NCI-H774 (cell line): ENCODE data around the gene SVEP1.

ENCODE experiments used
- DNase-seq: peaks from one replicate; lab custom pipeline; 2025; lab: John Stamatoyannopoulos, UW

SVEP1 gene

DNA sequence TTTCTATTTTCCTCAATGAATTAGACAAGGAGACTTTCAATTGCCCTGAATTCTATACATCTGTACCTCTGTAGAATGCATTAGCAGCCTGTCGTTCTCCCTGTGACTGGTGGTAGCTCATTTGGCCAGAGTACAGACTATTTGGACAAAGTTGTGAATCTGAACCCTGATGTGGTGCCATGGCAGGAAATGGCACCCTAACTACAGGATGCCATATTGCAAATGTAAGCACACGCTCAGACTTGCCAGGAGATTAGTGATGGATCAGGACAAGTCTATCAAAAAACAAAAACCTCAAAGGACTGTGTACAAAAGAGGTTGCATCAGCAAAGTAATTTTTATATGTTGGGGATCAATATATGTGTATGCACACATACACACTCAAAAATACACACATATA, 58.3 kb downstream of the SVEP1 start:
- DNase-seq = no peak

DNA sequence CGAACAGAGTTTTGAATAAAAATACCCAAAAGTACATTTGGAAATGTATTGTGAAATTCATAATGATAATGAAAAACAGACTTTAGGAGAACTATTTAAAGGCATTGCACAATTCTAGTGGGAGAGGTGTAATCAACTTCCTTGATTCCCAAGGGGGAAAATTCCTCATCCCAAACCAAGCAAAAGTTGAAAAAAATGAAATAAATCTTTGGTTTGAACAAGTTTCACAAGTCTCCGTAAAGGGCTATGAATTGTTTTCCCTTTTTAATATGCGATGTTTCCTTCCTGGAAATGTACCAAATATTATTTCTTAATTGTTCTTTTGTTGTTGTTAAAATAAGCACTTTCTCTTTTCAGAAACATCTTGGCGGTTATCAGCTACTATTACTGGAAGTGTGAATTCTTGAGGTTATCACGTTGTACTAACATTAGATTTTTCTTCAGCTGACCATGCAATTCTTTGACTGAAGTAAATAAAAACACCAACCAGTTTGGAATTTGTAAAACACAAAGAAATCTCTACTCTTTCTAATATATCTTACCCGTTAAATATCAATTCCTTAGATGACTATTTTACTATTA, 59.3 kb downstream of the SVEP1 start:
- DNase-seq = no peak

DNA sequence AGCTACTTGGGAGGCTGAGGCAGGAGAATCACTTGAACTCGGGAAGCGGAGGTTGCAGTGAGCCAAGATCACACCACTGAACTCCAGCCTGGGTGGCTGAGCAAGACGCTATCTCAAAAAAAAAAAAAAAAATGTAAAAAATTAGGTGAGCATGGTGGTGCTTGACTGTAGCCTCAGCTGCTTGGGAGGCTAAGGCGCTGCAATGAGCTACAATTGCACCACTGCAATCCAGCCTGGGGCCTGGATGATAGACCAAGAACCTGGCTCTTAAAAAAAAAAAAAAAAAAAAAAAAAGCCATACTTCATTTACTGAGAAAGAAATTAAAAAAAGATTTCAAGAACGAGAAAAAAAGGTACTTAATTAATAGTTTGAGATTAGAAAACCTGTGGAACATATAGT, 62.1 kb downstream of the SVEP1 start:
- DNase-seq = no peak

DNA sequence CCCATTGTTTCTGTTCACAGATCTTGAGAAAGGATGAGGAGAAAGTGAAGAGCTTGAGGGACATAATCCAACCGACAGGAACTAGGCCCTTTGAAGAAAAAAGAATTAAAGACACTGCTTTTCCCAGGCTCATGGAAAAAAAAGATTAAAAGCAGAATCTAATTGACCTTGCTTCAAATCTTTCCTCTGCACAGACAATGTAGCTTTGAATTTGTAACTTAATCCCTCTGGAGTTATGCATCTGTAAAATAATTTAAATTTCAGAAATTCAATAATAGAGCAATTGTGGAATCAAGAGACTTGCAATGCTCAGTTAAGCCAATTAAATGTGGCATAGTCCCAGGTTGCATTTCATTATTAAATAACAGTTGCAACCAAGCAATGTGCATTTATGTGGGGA, 64.6 kb downstream of the SVEP1 start:
- no peak for DNase-seq

DNA sequence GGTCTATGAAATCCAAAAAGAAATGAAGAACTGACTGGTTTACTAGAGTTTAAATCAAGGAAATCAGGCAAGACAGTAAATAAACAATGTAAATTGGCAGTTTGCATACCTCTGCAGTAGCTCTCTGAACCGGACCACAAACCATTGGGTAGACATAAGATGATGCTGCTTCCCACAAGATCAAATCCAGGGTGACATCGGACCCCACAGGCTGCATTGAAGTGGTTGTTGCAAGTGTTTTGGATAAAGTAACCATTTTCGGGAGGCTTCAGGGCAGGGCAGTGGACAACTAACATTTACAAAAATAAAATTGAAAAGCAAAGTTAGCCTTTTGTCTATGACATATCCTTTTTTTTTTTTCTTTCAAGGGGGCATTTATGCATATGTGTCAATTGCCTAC, 66.7 kb downstream of the SVEP1 start:
- no peak for DNase-seq

DNA sequence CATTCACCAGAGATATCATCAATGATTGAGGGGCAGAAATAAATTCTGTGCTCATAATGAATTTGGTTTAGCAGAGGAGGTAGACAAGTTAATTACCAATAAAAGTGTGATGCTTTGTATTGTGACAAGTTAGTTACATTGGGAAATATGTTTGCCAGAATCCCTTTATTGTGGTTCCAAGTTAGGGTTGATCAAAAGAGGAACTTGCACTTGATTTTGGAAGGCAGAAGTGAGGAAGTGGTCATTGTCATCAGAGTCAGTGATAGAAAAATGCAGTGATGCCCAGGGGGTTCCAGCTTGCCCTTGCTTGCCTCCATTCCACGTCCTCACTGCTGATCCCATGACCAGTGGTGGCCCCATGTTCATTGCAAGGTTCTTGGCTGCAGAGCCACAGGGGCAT, 69.7 kb downstream of the SVEP1 start:
- DNase-seq = no peak

DNA sequence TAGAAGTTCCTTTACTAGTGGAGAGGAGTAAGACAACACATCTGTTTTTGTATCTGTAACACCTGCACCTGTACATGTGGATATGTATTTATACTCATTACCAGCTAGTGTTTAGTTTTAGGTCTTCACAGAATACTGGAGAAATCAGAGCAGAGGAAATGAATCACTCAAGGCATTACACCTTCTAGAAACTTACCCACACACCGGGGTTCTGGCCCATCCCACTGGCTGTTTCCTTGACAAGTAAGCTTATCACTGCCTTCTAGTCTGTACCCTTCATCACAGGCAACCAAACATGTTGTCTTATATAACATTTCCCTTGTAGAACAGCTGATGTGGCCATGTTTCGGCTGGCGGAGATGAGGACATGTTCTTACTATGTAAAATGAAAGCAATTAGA, 76.7 kb downstream of the SVEP1 start:
- no peak for DNase-seq

DNA sequence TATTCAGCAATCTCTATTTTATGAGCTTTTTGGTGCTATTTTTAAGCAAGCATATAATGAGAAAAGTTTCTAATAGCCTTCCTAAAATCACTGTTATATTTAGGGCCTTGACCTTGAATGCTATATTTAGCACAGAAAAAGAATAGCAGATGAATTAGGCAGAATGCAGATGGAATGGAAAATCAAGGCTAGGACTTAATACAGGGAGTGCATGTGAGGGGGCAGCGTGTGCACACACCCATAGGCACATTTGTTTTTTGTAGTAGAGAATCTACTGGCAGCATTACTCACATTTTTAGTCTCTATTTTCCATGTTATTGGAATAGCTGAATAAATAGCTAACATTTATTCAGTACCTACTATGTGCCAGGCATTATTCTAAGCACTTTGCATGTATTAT, 79.9 kb downstream of the SVEP1 start:
- no peak for DNase-seq

DNA sequence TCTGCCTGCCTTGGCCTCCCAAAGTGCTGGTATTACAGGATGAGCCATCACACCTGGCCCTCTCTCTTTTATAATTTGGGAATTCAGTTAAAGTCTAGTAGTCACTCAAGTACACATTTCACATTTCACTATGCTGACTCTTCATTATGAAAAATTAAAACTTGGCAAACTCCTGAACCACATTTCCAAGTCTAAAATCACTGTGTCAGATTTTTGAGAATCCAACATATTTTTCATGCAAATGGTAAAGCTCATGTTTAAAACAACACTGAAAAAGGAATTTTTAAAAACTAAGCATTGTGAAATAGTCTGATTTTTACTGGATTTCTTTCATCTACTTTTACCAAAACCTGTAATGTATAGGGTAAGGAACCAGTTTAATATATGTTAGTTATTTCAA, 92.3 kb downstream of the SVEP1 start:
- DNase-seq = no peak

DNA sequence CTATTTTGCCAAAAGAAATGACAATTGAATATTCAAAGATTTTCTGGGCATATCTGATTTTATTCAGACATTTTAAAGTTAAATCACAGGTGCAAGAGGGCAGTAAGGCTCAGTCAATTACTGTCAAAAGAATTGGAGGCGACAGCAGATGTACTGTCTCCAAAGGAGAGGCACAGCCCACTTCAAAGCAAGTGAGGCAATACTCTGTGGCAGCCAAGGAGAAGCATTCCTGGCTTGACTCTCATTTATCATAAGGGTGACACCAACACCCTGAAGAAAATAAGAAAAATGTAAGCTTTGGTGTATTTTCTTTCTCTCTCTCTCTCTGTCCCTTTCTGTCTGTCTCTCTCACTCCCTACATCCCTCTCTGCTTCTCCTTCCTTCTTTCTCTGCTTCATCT, 93.3 kb downstream of the SVEP1 start:
- no peak for DNase-seq

DNA sequence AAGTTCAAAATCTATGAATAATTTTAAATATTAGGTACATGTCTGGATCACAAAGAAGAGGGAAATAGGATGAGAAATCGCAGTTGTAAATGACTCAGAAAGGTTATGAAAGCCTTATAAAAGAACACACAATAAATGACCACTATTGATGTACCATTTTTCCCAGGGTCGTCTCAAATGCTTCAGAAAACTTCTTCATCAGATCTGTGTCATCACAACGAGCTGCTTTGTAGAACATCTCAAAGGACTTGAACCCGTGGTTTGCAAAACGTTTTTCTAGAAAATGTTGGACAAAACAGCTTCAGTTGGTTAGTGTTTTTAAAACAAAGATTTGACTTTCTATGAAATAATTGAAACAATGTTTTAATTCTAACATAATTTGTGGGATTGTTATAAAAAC, 100.1 kb downstream of the SVEP1 start:
- no peak for DNase-seq

DNA sequence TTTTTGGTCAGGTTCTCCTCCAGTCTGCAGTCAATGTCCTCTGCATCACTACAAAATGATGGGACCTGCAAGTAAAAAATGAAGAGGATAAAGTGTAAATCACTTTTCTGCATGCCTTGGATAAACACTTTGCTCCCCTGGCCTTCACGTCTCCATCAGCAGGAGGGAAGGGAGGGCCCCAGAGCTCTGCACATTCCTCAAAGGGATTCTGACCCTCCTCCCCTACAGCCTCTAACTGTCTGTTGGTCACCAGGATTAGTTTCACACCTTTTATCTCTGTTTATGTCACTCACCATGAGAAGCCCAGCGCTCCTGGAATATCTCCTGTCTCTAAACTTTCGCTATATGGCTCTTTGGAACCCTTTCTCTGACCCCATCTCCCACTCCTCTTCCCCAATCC, 103.3 kb downstream of the SVEP1 start:
- no peak for DNase-seq

DNA sequence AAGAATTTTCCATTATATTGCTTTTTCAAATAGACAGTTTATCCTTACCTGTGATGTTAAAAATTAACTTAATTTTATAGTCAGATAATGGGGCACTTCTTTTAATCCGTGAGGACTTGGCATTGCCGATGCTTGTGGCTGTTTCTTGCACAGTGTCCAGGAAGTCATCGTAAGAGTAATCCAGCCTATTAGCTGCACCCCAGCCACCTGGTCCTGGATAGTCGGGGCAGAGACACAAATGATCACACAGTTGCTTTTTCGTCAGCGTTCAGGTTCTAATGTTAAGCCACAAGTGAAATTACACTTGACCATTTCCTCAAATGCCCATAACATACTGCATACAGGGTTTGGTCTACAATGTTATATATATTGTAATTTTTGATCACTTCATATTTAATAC, 107.4 kb downstream of the SVEP1 start:
- no peak for DNase-seq

DNA sequence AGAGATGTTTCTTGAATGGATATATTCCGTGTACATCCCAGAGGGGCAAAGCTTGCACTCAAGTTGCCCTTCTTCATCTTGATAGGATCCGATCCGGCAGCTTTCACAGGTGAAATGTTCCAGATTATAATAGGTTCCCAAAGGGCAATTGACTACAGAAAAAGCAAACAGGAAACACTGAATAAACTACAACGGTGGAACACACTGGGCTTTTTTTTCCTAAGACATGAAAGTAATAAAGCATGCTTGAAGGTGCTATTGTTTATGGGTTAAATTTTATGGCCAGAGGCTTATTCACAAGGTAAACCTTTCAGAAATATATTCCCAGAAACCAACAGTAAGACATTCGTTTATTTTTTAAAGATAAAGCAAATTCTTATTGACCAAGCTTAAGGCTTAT, 110.6 kb downstream of the SVEP1 start:
- DNase-seq = no peak

DNA sequence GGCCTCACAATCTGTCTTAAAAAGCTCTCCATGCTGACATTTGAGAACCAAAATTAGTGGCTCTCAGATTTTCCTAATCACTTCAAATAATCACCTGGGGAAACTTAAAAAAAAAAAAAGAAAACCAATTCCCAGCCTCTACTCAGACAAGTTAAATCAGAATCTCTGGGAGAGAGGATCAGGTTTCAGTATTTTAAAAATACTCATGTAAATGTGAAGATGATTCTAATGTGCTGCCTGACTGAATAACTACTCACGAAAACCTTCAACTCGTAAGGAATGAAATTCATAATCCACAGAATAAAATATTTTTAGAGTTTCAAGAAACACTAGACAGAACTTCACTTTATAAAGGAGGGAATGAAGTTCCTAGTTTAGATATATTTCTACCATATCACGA, 114.4 kb downstream of the SVEP1 start:
- no peak for DNase-seq

DNA sequence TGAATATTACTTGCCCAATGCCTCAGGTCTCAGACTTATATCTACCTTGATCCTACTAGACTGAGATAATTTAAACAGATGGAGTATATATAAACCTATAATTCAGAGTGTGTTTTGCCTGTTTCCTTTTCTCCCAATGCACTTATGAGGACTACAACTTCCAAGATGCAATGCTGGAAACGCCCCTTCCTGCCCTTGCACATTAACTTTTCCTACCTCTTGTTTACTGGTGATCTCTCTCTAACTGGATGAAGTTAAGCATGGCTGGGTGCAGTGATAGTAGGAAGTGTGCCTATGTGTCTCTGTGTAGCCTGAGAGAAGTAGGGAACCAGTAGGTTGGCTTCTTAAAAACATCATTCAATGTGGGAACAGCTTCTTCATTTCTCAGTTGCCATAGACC, 115.2 kb downstream of the SVEP1 start:
- DNase-seq = no peak

DNA sequence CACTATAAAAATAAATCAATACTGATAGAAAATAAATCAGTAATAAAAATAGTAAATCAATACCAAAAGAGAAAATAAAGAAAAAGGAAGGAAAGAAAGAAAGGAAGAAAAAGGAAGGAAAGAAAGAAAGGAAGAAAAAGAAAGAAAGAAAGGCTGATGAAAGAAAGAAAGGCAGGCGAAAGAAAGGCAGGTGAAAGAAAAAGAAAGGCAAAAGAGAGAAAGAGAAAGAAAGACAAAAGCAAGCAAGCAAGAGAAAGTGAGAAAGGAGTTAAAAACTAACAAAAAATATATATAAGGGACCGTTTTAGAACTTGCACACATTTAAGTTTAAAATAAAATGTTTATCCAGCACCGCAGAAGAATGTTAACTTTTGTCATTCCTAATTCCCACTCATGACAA, 116.0 kb downstream of the SVEP1 start:
- no peak for DNase-seq

DNA sequence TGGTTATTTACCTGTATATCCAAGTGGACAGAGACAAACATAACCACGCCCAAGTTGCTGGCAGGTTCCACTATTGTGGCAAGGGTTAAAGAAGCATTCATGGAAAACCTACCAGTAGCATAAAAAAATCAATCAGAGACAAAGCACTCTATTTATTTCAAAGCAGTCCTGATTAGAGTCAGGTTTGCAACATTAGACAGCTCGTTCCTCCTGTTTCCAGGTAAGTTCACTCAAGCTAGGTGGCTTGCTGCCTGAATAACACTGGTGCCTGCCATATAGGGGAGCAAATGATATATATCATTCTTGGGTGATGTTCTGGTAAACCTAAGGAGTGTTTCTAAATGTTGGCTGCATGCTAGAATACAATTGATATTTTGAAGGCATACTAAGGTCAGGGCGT, 122.3 kb downstream of the SVEP1 start:
- DNase-seq = no peak

DNA sequence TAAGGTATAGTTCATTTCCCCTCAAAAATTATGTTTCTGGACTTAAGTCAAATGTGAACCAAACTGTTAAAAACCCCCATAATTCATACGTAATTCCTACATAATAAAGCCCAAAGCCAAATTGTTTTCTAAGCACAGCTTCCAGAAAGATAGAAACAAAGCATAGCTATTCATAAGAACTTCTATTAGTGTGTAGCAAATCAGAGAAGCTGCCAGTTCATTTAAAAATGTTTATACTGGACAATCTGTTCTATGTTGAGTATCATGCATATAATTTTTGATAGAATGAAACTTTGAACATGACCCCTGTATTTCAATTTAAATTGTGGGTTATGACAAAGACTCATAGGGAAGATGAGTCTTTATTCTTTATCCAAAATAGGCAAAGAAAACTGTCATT, 122.9 kb downstream of the SVEP1 start:
- no peak for DNase-seq

DNA sequence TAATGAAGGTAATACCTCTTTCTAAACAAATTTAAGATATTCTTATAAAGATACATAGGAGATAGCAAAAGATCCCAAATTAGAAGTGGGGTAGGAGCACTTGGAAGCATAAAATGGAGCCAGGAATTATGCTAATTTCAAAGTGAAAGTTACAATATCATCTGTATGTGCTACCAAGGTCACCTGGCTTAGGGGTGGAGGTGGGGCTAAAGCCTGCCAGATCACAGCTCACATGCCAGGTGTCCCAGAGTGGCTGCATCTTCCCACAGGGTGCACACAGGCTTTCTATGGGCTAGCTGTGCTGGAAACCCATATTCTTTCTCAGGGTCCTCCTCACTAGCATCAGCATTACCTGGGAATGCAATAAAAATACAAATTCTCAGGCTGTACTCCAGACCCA, 123.7 kb downstream of the SVEP1 start:
- DNase-seq = peak; percentile 4

DNA sequence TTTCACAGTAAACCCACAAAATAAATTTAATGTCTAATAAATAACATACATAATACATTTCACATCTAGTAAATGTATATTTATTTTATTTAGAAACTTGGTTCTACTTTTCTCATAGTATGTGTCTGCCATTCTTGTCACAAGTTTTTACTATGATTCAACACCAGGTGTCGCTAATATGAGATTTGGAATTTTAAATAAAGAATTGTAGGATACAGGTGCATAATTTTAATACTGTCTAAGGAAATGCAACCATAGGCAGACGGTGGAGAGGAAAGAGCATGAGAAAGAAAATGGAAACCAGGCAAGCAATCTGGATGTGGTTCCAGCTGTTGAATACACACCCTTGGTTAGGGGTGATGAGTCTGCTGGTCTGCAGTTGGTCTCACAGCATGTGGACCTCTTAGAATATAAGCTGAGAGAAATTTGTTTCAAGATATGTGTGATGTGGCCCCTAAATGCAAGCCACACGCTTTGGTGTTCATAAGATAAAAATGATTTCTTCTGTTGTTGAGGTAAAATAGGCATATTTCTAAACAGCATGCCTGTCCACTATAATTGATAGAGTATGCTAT, 127.2 kb downstream of the SVEP1 start:
- DNase-seq = no peak

DNA sequence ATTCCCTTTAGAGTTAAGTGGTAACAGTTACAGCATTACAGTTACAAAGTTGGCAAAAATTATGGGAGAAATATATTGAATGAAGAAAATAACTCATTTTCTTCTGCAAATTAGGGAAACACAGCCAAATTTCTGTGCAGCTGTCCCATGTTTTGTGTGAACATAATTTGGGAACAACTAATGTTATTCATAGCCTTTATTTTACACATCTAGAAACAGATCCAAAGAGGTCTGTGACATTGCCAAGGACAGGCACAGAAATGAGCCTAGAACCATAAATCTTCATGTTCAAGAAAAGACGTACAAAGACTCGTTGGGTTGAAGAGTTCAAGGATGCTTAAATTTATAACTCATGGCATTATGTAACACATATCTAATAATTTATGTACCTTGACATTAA, 127.8 kb downstream of the SVEP1 start:
- DNase-seq = no peak

DNA sequence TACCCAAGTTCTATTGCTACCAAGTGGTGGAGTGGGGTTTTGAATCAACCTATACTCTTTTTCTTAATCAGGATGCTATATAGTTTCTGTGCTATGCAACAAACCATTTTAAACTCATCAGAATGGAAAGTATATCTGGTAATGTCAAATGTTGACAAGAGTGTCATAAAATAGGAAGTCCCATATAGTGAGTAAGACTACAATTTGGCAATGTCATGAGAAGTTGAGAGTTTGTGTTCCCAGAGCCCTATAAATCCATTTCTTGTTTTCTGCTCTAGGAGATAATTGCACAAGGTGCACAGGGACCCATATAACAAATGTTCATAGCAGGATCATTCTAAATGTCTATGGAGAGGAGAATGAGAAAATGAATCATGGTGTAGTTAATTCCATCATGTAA, 132.1 kb downstream of the SVEP1 start:
- no peak for DNase-seq

DNA sequence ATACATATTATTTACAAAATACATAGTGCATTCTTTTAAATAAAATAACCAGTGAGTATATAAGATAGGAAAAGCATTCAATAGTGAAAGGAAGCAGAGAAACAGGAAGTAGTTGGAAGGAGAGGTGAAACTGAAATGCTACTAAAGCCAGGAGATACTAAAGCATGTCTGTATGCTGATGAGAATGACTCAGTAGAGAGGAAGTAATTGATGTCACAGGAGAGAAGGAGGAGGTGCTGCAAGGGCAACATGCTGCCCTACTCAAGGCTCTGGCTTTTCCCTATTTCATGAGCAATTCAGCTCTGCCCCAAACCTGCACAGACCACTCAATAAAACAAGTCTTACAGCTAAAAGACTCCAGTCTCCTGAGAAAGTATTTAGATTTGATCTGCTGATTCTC, 133.4 kb downstream of the SVEP1 start:
- no peak for DNase-seq

DNA sequence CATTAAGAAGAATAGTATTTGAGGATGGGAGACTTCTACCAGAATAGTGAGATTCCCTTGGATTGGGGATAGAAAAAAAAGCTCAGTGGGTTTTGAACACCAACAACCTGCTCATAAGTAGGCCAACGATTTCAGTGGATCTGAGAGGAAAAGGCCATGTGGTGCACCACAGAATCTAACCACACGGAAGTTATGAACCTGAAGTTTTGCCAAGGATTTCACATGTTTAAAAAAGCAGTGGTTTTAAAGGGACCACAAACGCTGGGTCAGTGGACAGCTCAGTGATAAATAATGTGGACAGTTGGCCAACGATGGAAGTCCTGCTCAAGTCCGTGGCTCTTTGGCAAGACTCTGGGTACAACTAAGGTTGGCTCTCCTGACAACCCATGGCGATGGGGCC, 134.6 kb downstream of the SVEP1 start:
- DNase-seq = no peak
